Astrocyte (in vitro differentiated cells and primary cell): ENCODE results near the gene PPP1R7. TPM values are rescaled to one million over a fixed set of nuclear protein-coding genes. Genes with fewer than 3 reads are reported as not detected.
"Not testable (repeated sequence)": the region's sequence is repeated elsewhere in the genome, so short reads cannot be mapped to it uniquely, and the experiment has no call there.

Source experiments
- DNase-seq: peaks from one replicate; pipeline ENCODE4 v3.0.0-alpha.2; 2010; ENCODE audit warnings: low read depth
- FAIRE-seq: peaks from 2 replicates; lab custom pipeline; 2011; peaks lifted over from hg19 to GRCh38; lab: Jason Lieb, UNC
- H2AFZ ChIP-seq: 2 replicates; pipeline ENCODE4 v1.6.0; 2012; ENCODE audit warnings: low read depth, low read length, inconsistent platforms
- H3K27ac ChIP-seq: 2 replicates; pipeline ENCODE4 v1.5.1; 2011; ENCODE audit warnings: low read depth, low read length, inconsistent platforms
- H3K27me3 ChIP-seq: 2 replicates; pipeline ENCODE4 v1.6.0; 2011; ENCODE audit warnings: low read length, inconsistent platforms; ENCODE audit not compliant: insufficient read depth
- H3K36me3 ChIP-seq: 2 replicates; pipeline ENCODE4 v1.5.1; 2011; ENCODE audit warnings: low read length, inconsistent platforms; ENCODE audit not compliant: insufficient read depth
- H3K4me1 ChIP-seq: 2 replicates; pipeline ENCODE4 v1.5.1; 2011; ENCODE audit warnings: low read length, inconsistent platforms; ENCODE audit not compliant: insufficient read depth
- H3K4me2 ChIP-seq: 2 replicates; pipeline ENCODE4 v1.6.0; 2012; ENCODE audit warnings: low read length, inconsistent platforms
- H3K4me3 ChIP-seq: 2 replicates; pipeline ENCODE4 v1.5.1; 2011; ENCODE audit warnings: low read depth, mild to moderate bottlenecking, low read length, inconsistent platforms; ENCODE audit not compliant: insufficient read depth
- H3K79me2 ChIP-seq: 2 replicates; pipeline ENCODE4 v1.6.0; 2012; ENCODE audit warnings: mild to moderate bottlenecking, low read length, inconsistent platforms; ENCODE audit not compliant: insufficient read depth
- H3K9ac ChIP-seq: 2 replicates; pipeline ENCODE4 v1.6.0; 2012; ENCODE audit warnings: mild to moderate bottlenecking, low read length, inconsistent platforms
- H3K9me3 ChIP-seq: 2 replicates; pipeline ENCODE4 v1.5.1; 2012; ENCODE audit warnings: low read depth, mild to moderate bottlenecking, low read length, inconsistent platforms; ENCODE audit not compliant: insufficient read depth
- H4K20me1 ChIP-seq: 2 replicates; pipeline ENCODE4 v1.6.0; 2012; ENCODE audit warnings: low read length, inconsistent platforms; ENCODE audit not compliant: insufficient read depth
- H3K27ac Mint-ChIP-seq: one replicate; pipeline ENCODE4 v1.8.0; 2021; ENCODE audit warnings: mild to moderate bottlenecking, mixed read lengths; ENCODE audit not compliant: unreplicated experiment
- H3K27me3 Mint-ChIP-seq: one replicate; pipeline ENCODE4 v1.8.0; 2021; ENCODE audit warnings: low read depth, mixed read lengths; ENCODE audit not compliant: unreplicated experiment
- H3K36me3 Mint-ChIP-seq: one replicate; pipeline ENCODE4 v1.8.0; 2021; ENCODE audit warnings: low read depth, mixed read lengths; ENCODE audit not compliant: unreplicated experiment
- H3K4me1 Mint-ChIP-seq: one replicate; pipeline ENCODE4 v1.8.0; 2021; ENCODE audit warnings: low read depth, mixed read lengths; ENCODE audit not compliant: unreplicated experiment
- H3K4me3 Mint-ChIP-seq: one replicate; pipeline ENCODE4 v1.8.0; 2021; ENCODE audit warnings: mild to moderate bottlenecking, moderate library complexity, mixed read lengths; ENCODE audit not compliant: unreplicated experiment
- H3K9me3 Mint-ChIP-seq: one replicate; pipeline ENCODE4 v1.8.0; 2021; ENCODE audit warnings: mild to moderate bottlenecking, mixed read lengths; ENCODE audit not compliant: unreplicated experiment
- EZH2 ChIP-seq: IDR thresholded peaks from 2 replicates; pipeline ENCODE4 v1.6.1; 2012; ENCODE audit warnings: mild to moderate bottlenecking, low read length, inconsistent platforms; ENCODE audit not compliant: insufficient read depth
- total RNA-seq: library from RNA; stranded (reverse); gene quantifications from 2 replicates; pipeline ENCODE4 v1.2.1, GENCODE V29; 2021
- TF ChIP-seq, protein P1 (sequence below): IDR thresholded peaks from 2 replicates; pipeline ENCODE4 v1.5.1; 2011; ENCODE audit warnings: low read depth, mild to moderate bottlenecking, inconsistent platforms, low read length, moderate library complexity; ENCODE audit not compliant: insufficient read depth

PPP1R7 gene
- total RNA-seq, 1 donor from 2014 or later = 53.4 TPM

DNA sequence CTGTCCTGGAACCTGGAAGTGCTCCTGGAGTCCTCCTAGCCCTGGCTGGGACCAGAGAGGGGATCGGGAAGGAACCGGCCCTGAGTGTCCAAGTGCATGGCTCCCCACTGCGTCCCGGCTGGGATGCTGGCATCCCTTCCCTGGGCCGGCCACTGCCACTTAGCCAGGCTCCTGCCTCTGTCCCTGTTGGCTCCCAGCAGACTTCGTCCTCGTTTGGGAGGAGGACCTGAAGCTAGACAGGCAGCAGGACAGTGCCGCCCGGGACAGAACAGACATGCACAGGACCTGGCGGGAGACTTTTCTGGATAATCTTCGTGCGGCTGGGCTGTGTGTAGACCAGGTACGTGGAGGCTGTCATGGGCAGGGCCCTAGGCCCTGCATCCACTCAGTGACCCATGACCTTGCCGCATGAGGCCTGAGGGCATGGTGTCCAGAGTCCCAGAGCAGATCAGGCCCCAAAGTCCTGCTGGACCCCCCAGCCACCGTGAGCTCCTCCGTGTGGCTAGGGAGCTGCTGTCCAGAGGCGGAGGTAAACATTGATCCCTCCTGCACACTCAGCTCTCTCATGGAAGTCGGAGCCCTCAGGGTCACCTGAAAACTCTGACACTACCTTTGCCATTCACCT is 45.4 kb downstream of the PPP1R7 start:
- peaks cover 5% of the 10 kb centered on the region for H3K27me3 ChIP-seq
- no peak overlapping the region for H3K4me3 Mint-ChIP-seq
- H3K79me2 ChIP-seq = no peaks in the 10 kb centered on the region
- H3K4me1 ChIP-seq = no peaks in the 10 kb centered on the region
- FAIRE-seq = no peak
- no peak overlapping the region for H3K9ac ChIP-seq
- DNase-seq = no peak
- no peak overlapping the region for H2AFZ ChIP-seq
- TF ChIP-seq, protein P1, sequence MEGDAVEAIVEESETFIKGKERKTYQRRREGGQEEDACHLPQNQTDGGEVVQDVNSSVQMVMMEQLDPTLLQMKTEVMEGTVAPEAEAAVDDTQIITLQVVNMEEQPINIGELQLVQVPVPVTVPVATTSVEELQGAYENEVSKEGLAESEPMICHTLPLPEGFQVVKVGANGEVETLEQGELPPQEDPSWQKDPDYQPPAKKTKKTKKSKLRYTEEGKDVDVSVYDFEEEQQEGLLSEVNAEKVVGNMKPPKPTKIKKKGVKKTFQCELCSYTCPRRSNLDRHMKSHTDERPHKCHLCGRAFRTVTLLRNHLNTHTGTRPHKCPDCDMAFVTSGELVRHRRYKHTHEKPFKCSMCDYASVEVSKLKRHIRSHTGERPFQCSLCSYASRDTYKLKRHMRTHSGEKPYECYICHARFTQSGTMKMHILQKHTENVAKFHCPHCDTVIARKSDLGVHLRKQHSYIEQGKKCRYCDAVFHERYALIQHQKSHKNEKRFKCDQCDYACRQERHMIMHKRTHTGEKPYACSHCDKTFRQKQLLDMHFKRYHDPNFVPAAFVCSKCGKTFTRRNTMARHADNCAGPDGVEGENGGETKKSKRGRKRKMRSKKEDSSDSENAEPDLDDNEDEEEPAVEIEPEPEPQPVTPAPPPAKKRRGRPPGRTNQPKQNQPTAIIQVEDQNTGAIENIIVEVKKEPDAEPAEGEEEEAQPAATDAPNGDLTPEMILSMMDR = no peak
- TF ChIP-seq EZH2 = no peak
- H3K27me3 Mint-ChIP-seq = peaks cover 30% of the 10 kb centered on the region
- no peaks in the 10 kb centered on the region for H4K20me1 ChIP-seq
- H3K36me3 ChIP-seq = no peaks in the 10 kb centered on the region
- no peaks in the 10 kb centered on the region for H3K9me3 ChIP-seq
- no peaks in the 10 kb centered on the region for H3K4me1 Mint-ChIP-seq
- no peak overlapping the region for H3K4me2 ChIP-seq
- no peaks in the 10 kb centered on the region for H3K9me3 Mint-ChIP-seq
- no peak overlapping the region for H3K27ac ChIP-seq
- no peak overlapping the region for H3K27ac Mint-ChIP-seq
- H3K36me3 Mint-ChIP-seq = no peaks in the 10 kb centered on the region
- H3K4me3 ChIP-seq = no peak overlapping the region

DNA sequence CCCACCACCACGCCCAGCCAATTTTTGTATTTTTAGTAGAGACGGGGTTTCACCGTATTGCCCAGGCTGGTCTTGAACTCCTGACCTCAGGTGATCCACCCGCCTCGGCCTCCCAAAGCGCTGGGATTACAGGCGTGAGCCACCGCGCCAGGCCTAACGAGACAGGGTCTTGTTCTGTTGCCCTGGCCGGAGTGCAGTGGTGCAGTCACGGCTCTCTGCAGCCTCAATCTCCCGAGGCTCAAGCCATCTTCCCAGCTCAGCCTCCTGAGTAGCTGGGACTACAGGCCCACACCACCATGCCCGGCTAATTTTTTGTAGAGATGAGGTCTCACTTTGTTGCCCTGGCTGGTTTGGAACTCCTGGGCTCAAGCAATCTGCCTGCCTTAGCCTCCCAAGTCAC is 47.0 kb downstream of the PPP1R7 start:
- H3K27me3 Mint-ChIP-seq = peaks cover 30% of the 10 kb centered on the region
- H3K9me3 Mint-ChIP-seq, H3K9me3 ChIP-seq: not testable (repeated sequence)

DNA sequence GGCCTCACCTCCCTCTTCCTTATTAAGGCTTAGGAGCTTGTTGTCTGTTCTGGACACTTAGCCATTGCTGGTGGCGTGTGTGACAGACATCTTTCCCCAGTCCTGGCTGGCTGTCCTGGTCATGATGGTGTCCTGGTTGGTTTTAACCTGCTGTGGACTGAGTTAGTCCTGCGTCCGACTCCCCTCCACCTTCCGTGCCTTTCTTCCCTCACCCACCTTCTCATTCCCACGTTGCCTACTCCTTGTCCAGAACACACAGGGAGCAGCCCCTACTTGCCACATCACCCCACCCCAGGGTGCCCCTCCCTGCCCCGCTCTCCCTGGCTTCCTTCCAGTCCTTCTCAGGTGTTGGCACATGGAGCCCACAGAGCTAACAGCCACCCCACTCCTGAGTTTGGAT is 47.7 kb downstream of the PPP1R7 start:
- Mint-ChIP-seq H3K27ac (no peak overlapping the region), H3K27me3 (peaks cover 30% of the 10 kb centered on the region), H3K9me3 (no peaks in the 10 kb centered on the region), H3K4me1 (no peaks in the 10 kb centered on the region), H3K4me3 (no peak overlapping the region), H3K36me3 (no peaks in the 10 kb centered on the region)
- Histone ChIP-seq H3K27me3 (peaks cover 5% of the 10 kb centered on the region), H3K4me3 (no peak overlapping the region), H3K36me3 (no peaks in the 10 kb centered on the region), H3K4me1 (no peaks in the 10 kb centered on the region), H3K79me2 (no peaks in the 10 kb centered on the region), H3K27ac (no peak overlapping the region), H2AFZ (no peak overlapping the region), H3K4me2 (no peak overlapping the region), H3K9ac (no peak overlapping the region), H4K20me1 (no peaks in the 10 kb centered on the region), H3K9me3 (no peaks in the 10 kb centered on the region)
- TF ChIP-seq EZH2 = no peak
- TF ChIP-seq, protein P1 = no peak
- FAIRE-seq = no peak
- no peak for DNase-seq

More for the DNA sequence above, 47.0 kb downstream of the PPP1R7 start:
- not testable (repeated sequence) for H3K27ac Mint-ChIP-seq, H3K9ac ChIP-seq, H2AFZ ChIP-seq, H3K4me2 ChIP-seq, H3K36me3 ChIP-seq, H3K79me2 ChIP-seq, H3K27ac ChIP-seq, FAIRE-seq, H3K4me1 Mint-ChIP-seq, DNase-seq, H3K4me3 ChIP-seq, H4K20me1 ChIP-seq, H3K27me3 ChIP-seq, H3K4me1 ChIP-seq, H3K4me3 Mint-ChIP-seq, H3K36me3 Mint-ChIP-seq
